Activated naive CD4-positive, alpha-beta T cell treated with anti-CD3 and anti-CD28 coated beads, Interleukin-2, amount 50 U/mL, for 24 hours (primary cell): ENCODE measurements around the gene DARS2.
A peak's percentile ranks its signal among the peaks of the same experiment; 100 is the strongest.
"Not testable (repeated sequence)": the region's sequence is repeated elsewhere in the genome, so short reads cannot be mapped to it uniquely, and the experiment has no call there.

Experiments used
- H3K27ac Mint-ChIP-seq: one replicate; pipeline ENCODE4 v1.8.0; 2021; ENCODE audit warnings: mild to moderate bottlenecking, mixed read lengths
- H3K27me3 Mint-ChIP-seq: one replicate; pipeline ENCODE4 v1.8.0; 2021; ENCODE audit warnings: mixed read lengths
- H3K36me3 Mint-ChIP-seq: one replicate; pipeline ENCODE4 v1.8.0; 2021; ENCODE audit warnings: mixed read lengths
- H3K4me1 Mint-ChIP-seq: one replicate; pipeline ENCODE4 v1.8.0; 2021; ENCODE audit warnings: mixed read lengths
- H3K4me3 Mint-ChIP-seq: one replicate; pipeline ENCODE4 v1.8.0; 2021; ENCODE audit warnings: mild to moderate bottlenecking, mixed read lengths
- H3K9me3 Mint-ChIP-seq: one replicate; pipeline ENCODE4 v1.8.0; 2021; ENCODE audit warnings: mixed read lengths

The DARS2 gene

GRCh38 chr1:173867753-173868265, 43.3 kb downstream of the DARS2 start, which contains the start of gene GAS5:
GAS5 (minus strand) TSS chr1:173867989.
- Mint-ChIP-seq H3K27me3 (no peaks in the 10 kb centered on the region), H3K4me3 (peak within 1 kb of the TSS; percentile 98), H3K9me3 (no peaks in the 10 kb centered on the region), H3K4me1 (peaks cover 55% of the 10 kb centered on the region), H3K27ac (peak within 1 kb of the TSS; percentile 99), H3K36me3 (peaks cover 51% of the 10 kb centered on the region)

- peaks cover 61% of the 10 kb centered on the region for H3K4me1 Mint-ChIP-seq
- no peaks in the 10 kb centered on the region for H3K27me3 Mint-ChIP-seq
- H3K27ac Mint-ChIP-seq: peak within 1 kb of the TSS; percentile 99
- peak within 1 kb of the TSS; percentile 98 for H3K4me3 Mint-ChIP-seq
- H3K36me3 Mint-ChIP-seq: peaks cover 54% of the 10 kb centered on the region
- H3K9me3 Mint-ChIP-seq: no peaks in the 10 kb centered on the region
Observed at GRCh38 chr1:173868266-173869020, 44.0 kb downstream of the DARS2 start, which contains the start of gene ZBTB37. ZBTB37 (plus strand) TSS chr1:173868380; CDS start chr1:173870226, 1,846 bp downstream.

- H3K9me3 Mint-ChIP-seq: no peaks in the 10 kb centered on the region
- H3K4me1 Mint-ChIP-seq: peaks cover 61% of the 10 kb centered on the region
- H3K36me3 Mint-ChIP-seq: peaks cover 49% of the 10 kb centered on the region
- no peaks in the 10 kb centered on the region for H3K27me3 Mint-ChIP-seq
- peak overlapping the region; percentile 98 for H3K4me3 Mint-ChIP-seq
- peak overlapping the region; percentile 90 for H3K27ac Mint-ChIP-seq
Observed at GRCh38 chr1:173869021-173869359, 44.5 kb downstream of the DARS2 start.

- Mint-ChIP-seq H3K27ac (peak overlapping the region; percentile 18), H3K36me3 (peaks cover 36% of the 10 kb centered on the region), H3K4me3 (no peak overlapping the region), H3K9me3 (no peaks in the 10 kb centered on the region), H3K27me3 (no peaks in the 10 kb centered on the region), H3K4me1 (peaks cover 49% of the 10 kb centered on the region)
Observed at GRCh38 chr1:173870252-173871075, 46.0 kb downstream of the DARS2 start.

- Mint-ChIP-seq H3K9me3 (no peaks in the 10 kb centered on the region), H3K4me3 (no peak overlapping the region), H3K27ac (peak overlapping the region; percentile 9), H3K27me3 (no peaks in the 10 kb centered on the region), H3K4me1 (peaks cover 54% of the 10 kb centered on the region), H3K36me3 (peaks cover 36% of the 10 kb centered on the region)
Observed at GRCh38 chr1:173871091-173871490, 46.6 kb downstream of the DARS2 start.

- Mint-ChIP-seq H3K4me3 (no peak overlapping the region), H3K27ac (peak overlapping the region; percentile 30), H3K36me3 (peaks cover 32% of the 10 kb centered on the region), H3K9me3 (no peaks in the 10 kb centered on the region), H3K27me3 (no peaks in the 10 kb centered on the region), H3K4me1 (peaks cover 55% of the 10 kb centered on the region)
Observed at GRCh38 chr1:173871500-173871899, 47.0 kb downstream of the DARS2 start.

- H3K36me3 Mint-ChIP-seq: peaks cover 24% of the 10 kb centered on the region
Observed at GRCh38 chr1:173876732-173877131, 52.3 kb downstream of the DARS2 start.

GRCh38 chr1:173878251-173878650, 53.8 kb downstream of the DARS2 start:
- Mint-ChIP-seq H3K4me3 (no peak overlapping the region), H3K36me3 (peaks cover 20% of the 10 kb centered on the region), H3K4me1 (peaks cover 12% of the 10 kb centered on the region), H3K27ac (no peak overlapping the region), H3K9me3 (no peaks in the 10 kb centered on the region), H3K27me3 (no peaks in the 10 kb centered on the region)

More at GRCh38 chr1:173876732-173877131, 52.3 kb downstream of the DARS2 start:
- H3K9me3 Mint-ChIP-seq: no peaks in the 10 kb centered on the region
- no peaks in the 10 kb centered on the region for H3K27me3 Mint-ChIP-seq
- H3K4me3 Mint-ChIP-seq: no peak overlapping the region
- H3K27ac Mint-ChIP-seq: no peak overlapping the region
- peaks cover 23% of the 10 kb centered on the region for H3K4me1 Mint-ChIP-seq

- not testable (repeated sequence) for H3K4me1 Mint-ChIP-seq, H3K27me3 Mint-ChIP-seq, H3K27ac Mint-ChIP-seq, H3K4me3 Mint-ChIP-seq, H3K9me3 Mint-ChIP-seq
- H3K36me3 Mint-ChIP-seq: peaks cover 19% of the 10 kb centered on the region
Observed at GRCh38 chr1:173881117-173881516, 56.6 kb downstream of the DARS2 start.

GRCh38 chr1:173884701-173885100, 60.2 kb downstream of the DARS2 start:
- H3K9me3 Mint-ChIP-seq: no peaks in the 10 kb centered on the region
- peaks cover 37% of the 10 kb centered on the region for H3K4me1 Mint-ChIP-seq
- H3K27me3 Mint-ChIP-seq: no peaks in the 10 kb centered on the region
- no peak overlapping the region for H3K4me3 Mint-ChIP-seq
- peaks cover 22% of the 10 kb centered on the region for H3K36me3 Mint-ChIP-seq
- no peak overlapping the region for H3K27ac Mint-ChIP-seq

- Mint-ChIP-seq H3K4me3 (no peak overlapping the region), H3K4me1 (peaks cover 55% of the 10 kb centered on the region), H3K27ac (no peak overlapping the region), H3K27me3 (no peaks in the 10 kb centered on the region), H3K9me3 (no peaks in the 10 kb centered on the region), H3K36me3 (peaks cover 34% of the 10 kb centered on the region)
Observed at GRCh38 chr1:173886746-173887611, 62.5 kb downstream of the DARS2 start.

GRCh38 chr1:173887627-173888026, 63.2 kb downstream of the DARS2 start:
- peaks cover 34% of the 10 kb centered on the region for H3K36me3 Mint-ChIP-seq
- no peak overlapping the region for H3K27ac Mint-ChIP-seq
- H3K4me1 Mint-ChIP-seq: peaks cover 60% of the 10 kb centered on the region
- H3K4me3 Mint-ChIP-seq: no peak overlapping the region
- H3K9me3 Mint-ChIP-seq: no peaks in the 10 kb centered on the region
- H3K27me3 Mint-ChIP-seq: no peaks in the 10 kb centered on the region

- Mint-ChIP-seq H3K4me3 (no peak overlapping the region), H3K36me3 (peaks cover 36% of the 10 kb centered on the region), H3K9me3 (no peaks in the 10 kb centered on the region)
Observed at GRCh38 chr1:173888749-173889148, 64.3 kb downstream of the DARS2 start.

GRCh38 chr1:173889885-173890284, 65.4 kb downstream of the DARS2 start:
- H3K27ac Mint-ChIP-seq: no peak overlapping the region
- H3K4me3 Mint-ChIP-seq: no peak overlapping the region
- no peaks in the 10 kb centered on the region for H3K27me3 Mint-ChIP-seq
- H3K36me3 Mint-ChIP-seq: peaks cover 40% of the 10 kb centered on the region
- no peaks in the 10 kb centered on the region for H3K9me3 Mint-ChIP-seq
- peaks cover 60% of the 10 kb centered on the region for H3K4me1 Mint-ChIP-seq

More at GRCh38 chr1:173888749-173889148, 64.3 kb downstream of the DARS2 start:
- Mint-ChIP-seq H3K27me3 (no peaks in the 10 kb centered on the region), H3K27ac (no peak overlapping the region), H3K4me1 (peaks cover 60% of the 10 kb centered on the region)

- no peaks in the 10 kb centered on the region for H3K27me3 Mint-ChIP-seq
- H3K9me3 Mint-ChIP-seq: no peaks in the 10 kb centered on the region
- no peak overlapping the region for H3K27ac Mint-ChIP-seq
- H3K4me3 Mint-ChIP-seq: no peak overlapping the region
- H3K36me3 Mint-ChIP-seq: peaks cover 26% of the 10 kb centered on the region
- peaks cover 34% of the 10 kb centered on the region for H3K4me1 Mint-ChIP-seq
Observed at GRCh38 chr1:173893611-173894010, 69.1 kb downstream of the DARS2 start.
